Ammon's horn (tissue), 1 donor: ENCODE results near the gene KRTAP19-6.
"Not testable (repeated sequence)": the region's sequence is repeated elsewhere in the genome, so short reads cannot be mapped to it uniquely, and the experiment has no call there.

Experiments used
- DNase-seq: peaks from one replicate; pipeline ENCODE4 v3.0.0-alpha.2; 2016; ENCODE audit warnings: low spot score

Gene KRTAP19-6

GRCh38 chr21:30541764-30542163, at the start of gene KRTAP19-6:
KRTAP19-6 (minus strand) TSS chr21:30541864; CDS start chr21:30541833, 31 bp downstream.
- DNase-seq, result no peak

- DNase-seq, result no peak
Measured at GRCh38 chr21:30590297-30590696, 48.6 kb upstream of the KRTAP19-6 start, which contains the start of gene KRTAP22-2. KRTAP22-2 (minus strand) TSS chr21:30590397.

GRCh38 chr21:30582870-30583269, 41.2 kb upstream of the KRTAP19-6 start:
- DNase-seq, result no peak

- no peak for DNase-seq
Measured at GRCh38 chr21:30580132-30580531, 38.5 kb upstream of the KRTAP19-6 start.

- DNase-seq, result no peak
Measured at GRCh38 chr21:30579346-30579745, 37.7 kb upstream of the KRTAP19-6 start.

- DNase-seq, result no peak
Measured at GRCh38 chr21:30577766-30578165, 36.1 kb upstream of the KRTAP19-6 start.

- no peak for DNase-seq
Measured at GRCh38 chr21:30567617-30568016, 26.0 kb upstream of the KRTAP19-6 start.

- no peak for DNase-seq
Measured at GRCh38 chr21:30563630-30564029, 22.0 kb upstream of the KRTAP19-6 start.

GRCh38 chr21:30563072-30563471, 21.4 kb upstream of the KRTAP19-6 start:
- no peak for DNase-seq

GRCh38 chr21:30561957-30562356, 20.3 kb upstream of the KRTAP19-6 start:
- DNase-seq, result no peak

GRCh38 chr21:30561264-30561895, 19.7 kb upstream of the KRTAP19-6 start, which contains the start of gene KRTAP19-7:
KRTAP19-7 (minus strand) TSS chr21:30561314; CDS start chr21:30561289, 25 bp downstream.
- DNase-seq, result no peak

- DNase-seq, result no peak
Measured at GRCh38 chr21:30555095-30555494, 13.4 kb upstream of the KRTAP19-6 start.

GRCh38 chr21:30552782-30553181, 11.1 kb upstream of the KRTAP19-6 start:
- DNase-seq, result no peak

GRCh38 chr21:30518876-30519275, 22.8 kb downstream of the KRTAP19-6 start:
- no peak for DNase-seq

- DNase-seq, result no peak
Measured at GRCh38 chr21:30515681-30516080, 26.0 kb downstream of the KRTAP19-6 start.

- DNase-seq, result not testable (repeated sequence)
Measured at GRCh38 chr21:30505621-30506205, 36.0 kb downstream of the KRTAP19-6 start.

GRCh38 chr21:30502041-30502440, 39.6 kb downstream of the KRTAP19-6 start, which contains the start of gene KRTAP19-5:
KRTAP19-5 (minus strand) TSS chr21:30502141; CDS start chr21:30502090, 51 bp downstream.
- DNase-seq, result no peak

- DNase-seq, result no peak
Measured at GRCh38 chr21:30497065-30497464, 44.6 kb downstream of the KRTAP19-6 start, which contains the start of gene KRTAP19-4. KRTAP19-4 (minus strand) TSS chr21:30497165; CDS start chr21:30497110, 55 bp downstream.

- DNase-seq, result no peak
Measured at GRCh38 chr21:30491963-30492428, 49.7 kb downstream of the KRTAP19-6 start, which contains the start of gene KRTAP19-3. KRTAP19-3 (minus strand) TSS chr21:30492013; CDS start chr21:30491957, 56 bp downstream.
